HCT116 (cell line): ENCODE data around the gene FCF1. TPM values are rescaled to one million over a fixed set of nuclear protein-coding genes. Genes with fewer than 3 reads are reported as not detected.
"Not testable (repeated sequence)": the region's sequence is repeated elsewhere in the genome, so short reads cannot be mapped to it uniquely, and the experiment has no call there.

Source experiments
- ATAC-seq: fragments of 200-7000 bp; cut with Tn5 transposase; 2 replicates; pipeline ENCODE4 v1.9.1; 2020; ENCODE audit warnings: mild to moderate bottlenecking, moderate library complexity
- BruUV-seq: library from RNA; stranded (reverse); fragments of 400-500 nt; replicated peaks from 2 replicates; lab custom pipeline; 2021; lab: Mats Ljungman, UMichigan
- CTCF ChIA-PET: fragments of 300-600 bp; sonication (Branson Sonifier 250); formaldehyde crosslinking; loops from one replicate; lab custom pipeline; 2021; ENCODE audit warnings: antibody characterized with exemption; lab: Charles Lee
- POLR2A ChIA-PET: fragments of 300-600, 350-600 bp; sonication (Branson Sonifier 250); formaldehyde crosslinking; loops from one replicate; lab custom pipeline; 2021; ENCODE audit warnings: antibody characterized with exemption; lab: Charles Lee
- RAD21 ChIA-PET, 2 experiments: fragments of 300-600 bp; sonication (Branson Sonifier 250); formaldehyde crosslinking; loops; one replicate each; lab custom pipeline; 2023; ENCODE audit warnings: low total read pairs in 2 of 2; ENCODE audit not compliant: uncharacterized antibody in 2 of 2, unreplicated experiment in 2 of 2, low non-redundant PET in 1 of 2; lab: Charles Lee
- DNase-seq: peaks from one replicate; pipeline ENCODE4 v3.0.0-alpha.2; 2010; ENCODE audit warnings: low read depth, low spot score
- H2AFZ ChIP-seq: fragments of 200-600 bp; shearing (Covaris generic), sonication (generic); 2 replicates; pipeline ENCODE4 v1.6.1; 2017; ENCODE audit warnings: low read depth, mixed run types, mixed read lengths, antibody characterized with exemption, low read length; ENCODE audit not compliant: poor library complexity, severe bottlenecking
- H3K27ac ChIP-seq: 2 replicates; pipeline ENCODE4 v1.5.1; 2012; ENCODE audit warnings: low read depth, low read length
- H3K27me3 ChIP-seq: fragments of 200-600 bp; sonication (generic); 2 replicates; pipeline ENCODE4 v1.6.1; 2016; ENCODE audit warnings: mixed run types, low read length, mixed read lengths; ENCODE audit not compliant: insufficient read depth
- H3K36me3 ChIP-seq, 2 experiments: fragments of 200-500 bp in 1 of 2; fragments of 200-600 bp in 1 of 2; sonication (Bioruptor generic) in 1 of 2; sonication (generic) in 1 of 2; 2 replicates each; pipeline versions ENCODE4 v1.5.1 to v1.6.1; 2014 to 2016; ENCODE audit warnings: low read length in 2 of 2, inconsistent platforms in 1 of 2, mixed read lengths in 1 of 2, mixed run types in 1 of 2; ENCODE audit not compliant: insufficient read depth in 2 of 2, control insufficient read depth in 1 of 2
- H3K4me1 ChIP-seq, 2 experiments: fragments of 200-600 bp in 1 of 2; sonication (generic) in 1 of 2; 2 replicates each; pipeline versions ENCODE4 v1.5.1 to v1.6.1; 2012 to 2017; ENCODE audit warnings: low read length in 2 of 2, inconsistent platforms in 1 of 2, mild to moderate bottlenecking in 1 of 2, mixed read lengths in 1 of 2, mixed run types in 1 of 2, moderate library complexity in 1 of 2; ENCODE audit not compliant: insufficient read depth in 2 of 2, control insufficient read depth in 1 of 2
- H3K4me2 ChIP-seq: fragments of 200-600 bp; sonication (generic); 2 replicates; pipeline ENCODE4 v1.6.1; 2017; ENCODE audit warnings: mixed run types, low read length, mixed read lengths
- H3K4me3 ChIP-seq, 2 experiments: fragments of 200-600 bp in 1 of 2; sonication (generic) in 1 of 2; replicated peaks in 1 of 2; 2 replicates each; pipeline ENCODE4 v1.5.1; 2011 to 2016; ENCODE audit warnings: low read length in 2 of 2, control low read depth in 1 of 2, low read depth in 1 of 2, mild to moderate bottlenecking in 1 of 2, mixed read lengths in 1 of 2, mixed run types in 1 of 2
- H3K79me2 ChIP-seq: fragments of 200-600 bp; sonication (generic); 2 replicates; pipeline ENCODE4 v1.6.1; 2017; ENCODE audit warnings: mild to moderate bottlenecking, mixed run types, low read length, moderate library complexity, mixed read lengths; ENCODE audit not compliant: insufficient read depth
- H3K9ac ChIP-seq: fragments of 200-600 bp; sonication (generic); 2 replicates; pipeline ENCODE4 v1.6.1; 2016; ENCODE audit warnings: low read length, mixed read lengths
- H3K9me2 ChIP-seq: fragments of 200-600 bp; sonication (generic), shearing (Covaris generic); 2 replicates; pipeline ENCODE4 v1.6.1; 2017; ENCODE audit warnings: mixed run types, mild to moderate bottlenecking, moderate library complexity; ENCODE audit not compliant: insufficient read depth
- H3K9me3 ChIP-seq, 2 experiments: fragments of 200-500 bp in 1 of 2; fragments of 200-600 bp in 1 of 2; sonication (Bioruptor generic) in 1 of 2; sonication (generic) in 1 of 2; 2 replicates each; pipeline ENCODE4 v1.6.1; 2014 to 2017; ENCODE audit warnings: low read length in 2 of 2, mixed read lengths in 2 of 2, inconsistent platforms in 1 of 2, low read depth in 1 of 2, mild to moderate bottlenecking in 1 of 2, mixed run types in 1 of 2, moderate library complexity in 1 of 2; ENCODE audit not compliant: control insufficient read depth in 1 of 2, insufficient read depth in 1 of 2
- H4K20me1 ChIP-seq: fragments of 200-600 bp; sonication (generic), shearing (Covaris generic); 2 replicates; pipeline ENCODE4 v1.6.1; 2017; ENCODE audit warnings: mixed run types, mild to moderate bottlenecking, moderate library complexity; ENCODE audit not compliant: insufficient read depth
- CBX3 ChIP-seq: IDR thresholded peaks from 2 replicates; pipeline ENCODE4 v1.6.1; 2012; ENCODE audit warnings: low read depth
- EZH2phosphoT487 ChIP-seq: fragments of 200-600 bp; IDR thresholded peaks from 2 replicates; pipeline ENCODE4 v1.6.1; 2018; ENCODE audit warnings: antibody characterized with exemption, borderline replicate concordance
- POLR2A ChIP-seq: IDR thresholded peaks from 2 replicates; pipeline ENCODE4 v1.7.0; 2011; ENCODE audit warnings: borderline replicate concordance; ENCODE audit not compliant: insufficient read depth, insufficient read length; ENCODE audit errors: extremely low read depth
- RAD21 ChIP-seq: IDR thresholded peaks from 2 replicates; pipeline ENCODE4 v1.6.1; 2012; ENCODE audit warnings: low read depth, mild to moderate bottlenecking
- REST ChIP-seq: IDR thresholded peaks from 2 replicates; pipeline ENCODE4 v1.6.1; 2012; ENCODE audit warnings: low read depth
- SRF ChIP-seq: IDR thresholded peaks from 2 replicates; pipeline ENCODE4 v1.6.1; 2012; ENCODE audit warnings: low read depth
- intact Hi-C: fragments of 100-400 bp; cut with micrococcal nuclease; formaldehyde crosslinking; loops from 2 replicates; pipeline ENCODE4 v1.10.0; 2022
- total RNA-seq: library from RNA; stranded (reverse); gene quantifications from one replicate; pipeline ENCODE4 v1.2.1, GENCODE V29; 2021; ENCODE audit not compliant: unreplicated experiment

The FCF1 gene
- total RNA-seq, 1 experiment from 2014 or later: 69.0 TPM

DNA sequence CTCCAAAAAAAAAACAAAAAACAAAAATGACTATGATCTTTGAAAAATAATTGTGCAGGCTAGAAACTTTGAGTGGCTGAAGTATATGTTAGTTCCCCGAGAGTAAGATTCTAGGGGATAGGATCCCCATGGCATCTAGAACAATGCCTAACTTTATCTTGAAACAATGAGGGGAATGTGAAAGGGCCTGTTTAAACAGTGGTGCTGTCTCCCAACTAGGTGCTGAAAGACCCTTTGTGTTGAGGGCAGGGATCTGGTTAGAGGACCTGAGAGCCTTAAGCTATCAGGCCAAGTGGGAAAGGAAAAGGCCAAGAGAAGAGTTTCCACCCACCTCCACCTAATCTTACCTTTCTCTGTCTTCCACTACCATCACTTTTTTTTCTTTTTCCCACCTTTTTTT, 43.4 kb downstream of the FCF1 start (continued):
- TF ChIP-seq POLR2A (no peak), REST (no peak), EZH2phosphoT487 (no peak), CBX3 (no peak), SRF (no peak), RAD21 (no peak)

DNA sequence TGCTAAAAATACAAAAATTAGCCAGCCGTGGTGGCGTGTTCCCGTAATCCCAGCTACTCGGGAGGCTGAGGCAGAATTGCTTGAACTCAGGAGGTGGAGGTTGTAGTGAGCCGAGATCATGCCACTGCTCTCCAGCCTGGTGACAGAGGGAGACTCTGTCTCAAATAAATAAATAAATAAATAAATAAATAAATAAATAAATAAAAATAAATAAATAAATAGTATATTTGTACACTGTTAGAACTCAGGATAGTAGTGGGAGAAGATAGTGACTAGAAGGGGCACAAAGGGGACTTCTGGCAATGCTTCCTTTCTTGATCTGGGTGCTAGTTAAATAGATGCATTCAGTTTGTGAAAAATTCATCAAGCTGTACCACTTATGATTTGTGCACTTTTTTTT, 45.6 kb downstream of the FCF1 start:
- RAD21 ChIA-PET, H3K36me3 ChIP-seq, H4K20me1 ChIP-seq, H3K4me3 ChIP-seq, H3K27me3 ChIP-seq, H3K9me3 ChIP-seq, DNase-seq, BruUV-seq, intact Hi-C loops, POLR2A ChIA-PET, H3K9me2 ChIP-seq, ATAC-seq, H2AFZ ChIP-seq, H3K4me1 ChIP-seq, H3K9ac ChIP-seq, H3K27ac ChIP-seq, H3K4me2 ChIP-seq, H3K79me2 ChIP-seq, CTCF ChIA-PET: not testable (repeated sequence)
